K562 (cell line): ENCODE measurements around the gene EOGT. TPM values are rescaled to one million over a fixed set of nuclear protein-coding genes. Genes with fewer than 3 reads are reported as not detected.

Source experiments
- ATAC-seq: fragments of 200-7000 bp; cut with Tn5 transposase; 3 replicates; pipeline ENCODE4 v1.9.1; 2020; ENCODE audit warnings: moderate library complexity
- BruUV-seq: library from RNA; stranded (reverse); fragments of 400-500 nt; replicated peaks from 2 replicates; lab custom pipeline; 2021; lab: Mats Ljungman, UMichigan
- CTCF ChIA-PET: fragments of 300-600 bp; formaldehyde crosslinking; extraction: SDS; loops from one replicate; lab custom pipeline; 2021; ENCODE audit warnings: low intra/inter-chr PET ratio; lab: Yijun Ruan, JAX
- POLR2A ChIA-PET: fragments of 300-600, 350-650 bp; sonication (Branson Sonifier 250); formaldehyde crosslinking; extraction: SDS; loops from one replicate; lab custom pipeline; 2021; ENCODE audit warnings: antibody characterized with exemption, inconsistent platforms; lab: Yijun Ruan, JAX
- DNase-seq, 4 experiments: peaks; one replicate each; pipeline versions ENCODE4 v3.0.0 to v3.0.0-alpha.2; 2011 to 2018; ENCODE audit warnings: low spot score in 3 of 4, mixed read lengths in 3 of 4; ENCODE audit errors: extremely low read depth in 1 of 4
- FAIRE-seq: peaks from 2 replicates; lab custom pipeline; 2011; peaks lifted over from hg19 to GRCh38; lab: Jason Lieb, UNC
- H2AFZ ChIP-seq: 2 replicates; pipeline ENCODE4 v1.6.0; 2011; ENCODE audit warnings: low read depth, low read length, control low read depth, inconsistent platforms
- H3K27ac ChIP-seq: fragments of 200-600 bp; 3 replicates; pipeline ENCODE4 v1.8.0; 2011; ENCODE audit warnings: low read depth, mild to moderate bottlenecking, control low read depth, inconsistent platforms, low read length, moderate library complexity, mixed read lengths; ENCODE audit errors: extremely low read depth
- H3K27me3 ChIP-seq, 2 experiments: fragments of 300-600 bp in 1 of 2; 2 replicates in 1 of 2; 3 replicates in 1 of 2; pipeline versions ENCODE4 v1.6.0 to v1.8.0; 2011; ENCODE audit warnings: inconsistent platforms in 2 of 2, low read length in 2 of 2, mild to moderate bottlenecking in 1 of 2, mixed read lengths in 1 of 2, moderate library complexity in 1 of 2; ENCODE audit not compliant: control insufficient read depth in 2 of 2, insufficient read depth in 2 of 2
- H3K36me3 ChIP-seq: fragments of 300-600 bp; 3 replicates; pipeline ENCODE4 v1.8.0; 2011; ENCODE audit warnings: mild to moderate bottlenecking, low read length, inconsistent platforms; ENCODE audit not compliant: control insufficient read depth, insufficient read depth
- H3K4me1 ChIP-seq, 2 experiments: fragments of 200-600 bp in 1 of 2; replicated peaks in 1 of 2; 2 replicates in 1 of 2; 3 replicates in 1 of 2; pipeline versions ENCODE4 v1.5.1 to v1.8.0; 2011; ENCODE audit warnings: inconsistent platforms in 2 of 2, low read length in 2 of 2, mild to moderate bottlenecking in 1 of 2, mixed read lengths in 1 of 2, moderate library complexity in 1 of 2; ENCODE audit not compliant: control insufficient read depth in 2 of 2, insufficient read depth in 2 of 2
- H3K4me2 ChIP-seq: 2 replicates; pipeline ENCODE4 v1.6.1; 2011; ENCODE audit warnings: low read length, control low read depth, inconsistent platforms, mixed read lengths; ENCODE audit not compliant: insufficient read depth
- H3K4me3 ChIP-seq: fragments of 200-600 bp; sonication (generic), shearing (Covaris generic); 2 replicates; pipeline ENCODE4 v1.5.1; 2016; ENCODE audit warnings: control low read depth, inconsistent platforms
- H3K79me2 ChIP-seq: fragments of 200-600 bp; 3 replicates; pipeline ENCODE4 v1.8.0; 2011; ENCODE audit warnings: low read length, inconsistent platforms; ENCODE audit not compliant: control insufficient read depth, insufficient read depth
- H3K9ac ChIP-seq, 2 experiments: 2 replicates each; pipeline versions ENCODE4 v1.6.0 to v1.6.1; 2011; ENCODE audit warnings: low read depth in 2 of 2, low read length in 2 of 2, control low read depth in 1 of 2, inconsistent platforms in 1 of 2, mild to moderate bottlenecking in 1 of 2, mixed read lengths in 1 of 2; ENCODE audit not compliant: insufficient read depth in 1 of 2
- H3K9me1 ChIP-seq: one replicate; pipeline ENCODE4 v1.6.0; 2011; ENCODE audit warnings: inconsistent platforms, mild to moderate bottlenecking, low read length, moderate library complexity; ENCODE audit not compliant: control insufficient read depth, insufficient read depth
- H3K9me3 ChIP-seq: replicated peaks from 2 replicates; pipeline ENCODE4 v1.5.1; 2011; ENCODE audit warnings: low read depth, low read length, inconsistent platforms; ENCODE audit not compliant: control insufficient read depth, insufficient read depth
- H4K20me1 ChIP-seq: replicated peaks from 2 replicates; pipeline ENCODE4 v1.6.1; 2011; ENCODE audit warnings: low read length, inconsistent platforms, mixed read lengths; ENCODE audit not compliant: control insufficient read depth, insufficient read depth
- ETS1 ChIP-seq: conservative IDR thresholded peaks from 2 replicates; pipeline ENCODE4 v1.6.1; 2011; ENCODE audit warnings: low read depth, mild to moderate bottlenecking, low read length; ENCODE audit not compliant: control insufficient read depth
- GATA2 ChIP-seq: sonication (generic); formaldehyde crosslinking; IDR thresholded peaks from 2 replicates; pipeline ENCODE4 v1.4.0; 2020; ENCODE audit warnings: mild to moderate bottlenecking, missing genetic modification reagents
- GATAD2B ChIP-seq: fragments of 450-650 bp; IDR thresholded peaks from 2 replicates; pipeline ENCODE4 v1.6.1; 2017; ENCODE audit warnings: mild to moderate bottlenecking, borderline replicate concordance
- HIVEP1 ChIP-seq: fragments of 250-450 bp; sonication (Bioruptor Pico); IDR thresholded peaks from 2 replicates; pipeline ENCODE4 v1.4.0; 2020; ENCODE audit warnings: mild to moderate bottlenecking
- JUN ChIP-seq, 2 experiments: sonication (generic) in 1 of 2; formaldehyde crosslinking in 1 of 2; IDR thresholded peaks; 2 replicates each; pipeline versions ENCODE4 v1.6.1 to v1.8.0; 2012 to 2022; ENCODE audit warnings: borderline replicate concordance in 2 of 2, mild to moderate bottlenecking in 2 of 2, improper control_type of control experiment in 1 of 2, low read depth in 1 of 2, low read length in 1 of 2, missing genetic modification reagents in 1 of 2
- NFYB ChIP-seq: IDR thresholded peaks from 2 replicates; pipeline ENCODE4 v1.6.1; 2011; ENCODE audit warnings: mild to moderate bottlenecking, moderate library complexity; ENCODE audit not compliant: insufficient read length; ENCODE audit errors: extremely low read depth
- RCOR1 ChIP-seq, 2 experiments: IDR thresholded peaks; 2 replicates each; pipeline ENCODE4 v1.6.1; 2012; ENCODE audit warnings: low read depth in 2 of 2, low read length in 2 of 2, borderline replicate concordance in 1 of 2, improper control_type of control experiment in 1 of 2
- SUPT5H ChIP-seq: fragments of 450-650 bp; IDR thresholded peaks from 2 replicates; pipeline ENCODE4 v1.6.1; 2016
- ZEB2 ChIP-seq: fragments of 450-650 bp; IDR thresholded peaks from 2 replicates; pipeline ENCODE4 v1.6.1; 2016
- ZNF217 ChIP-seq: sonication (generic); formaldehyde crosslinking; IDR thresholded peaks from 2 replicates; pipeline ENCODE4 v1.8.0; 2022; ENCODE audit warnings: mild to moderate bottlenecking, missing genetic modification reagents
- ZNF280B ChIP-seq: fragments of 250-450 bp; sonication (Bioruptor Pico); IDR thresholded peaks from 2 replicates; pipeline ENCODE4 v1.5.1; 2021; ENCODE audit warnings: mild to moderate bottlenecking
- ZNF668 ChIP-seq: fragments of 250-450 bp; sonication (Bioruptor Pico); IDR thresholded peaks from 2 replicates; pipeline ENCODE4 v1.8.0; 2022; ENCODE audit warnings: mild to moderate bottlenecking, inconsistent platforms
- WGBS: fragments of 100-300 bp; shearing (Covaris generic); methylation state at CpG from one replicate; pipeline ENCODE4 v1.1.6; 2016; ENCODE audit warnings: low coverage, mixed read lengths; ENCODE audit not compliant: insufficient coverage; ENCODE audit errors: missing lambda C conversion rate; 5-methylcytosine and 5-hydroxymethylcytosine counted together
- in situ Hi-C: fragments of 300-500 bp; cut with MboI; formaldehyde crosslinking; loops from 4 replicates; pipeline ENCODE4 v1.15.0; 2018; ENCODE audit warnings: inconsistent platforms, mixed read lengths
- intact Hi-C: fragments of 100-400 bp; cut with micrococcal nuclease; formaldehyde crosslinking; loops from 2 replicates; pipeline ENCODE4 v1.14.2; 2022
- polyA plus RNA-seq, 8 experiments: library from polyadenylated mRNA; depleted of rRNA in 4 of 8; stranded (reverse) in 5 of 8; unstranded in 3 of 8; fragments of >200 nt; fragmentation: Nextera tagmentation in 2 of 8; fragmentation: Illumina TruSeq in 1 of 8; extraction: Ambion mirVana in 2 of 8; extraction: Trizol in 1 of 8; gene quantifications; 2 replicates each; pipeline versions ENCODE4 v1.2.1 to v1.2.3, GENCODE V29; 2011 to 2014; ENCODE audit warnings: inconsistent platforms in 1 of 8, missing spikeins in 1 of 8
- total RNA-seq, 7 experiments: library from RNA; depleted of rRNA in 6 of 7; stranded (reverse); fragments of >200 nt in 6 of 7; fragmentation: Illumina TruSeq in 2 of 7; extraction: Trizol in 2 of 7; gene quantifications; 2 replicates each; pipeline versions ENCODE4 v1.2.1 to v1.2.3, GENCODE V29; 2011 to 2021; ENCODE audit warnings: low replicate concordance in 1 of 7

EOGT gene
- total and polyA plus RNA-seq, 9 of the 15 experiments (the other 6 are each of a cell fraction or from before 2014, with no cell fraction given), result 3.6 to 17.9 (median 7.4) TPM

GRCh38 chr3:69004138-69004537, 9.3 kb downstream of the EOGT start (continued):
- TF ChIP-seq HIVEP1 (CRISPR knock-in tag), result no peak

GRCh38 chr3:68999605-69000004, 13.9 kb downstream of the EOGT start:
- Histone ChIP-seq H3K27me3 (no peaks in the 10 kb centered on the region), H3K9me3 (no peaks in the 10 kb centered on the region), H3K4me2 (no peak overlapping the region), H3K4me3 (no peak overlapping the region), H3K79me2 (no peaks in the 10 kb centered on the region), H3K9ac (no peak overlapping the region), H3K36me3 (peaks cover 39% of the 10 kb centered on the region; the same call in 1 of the 3 replicates), H3K4me1 (peaks cover 3 to 4% of the 10 kb centered on the region in 2 experiments; a peak in 2 of 5 replicates), H2AFZ (no peak overlapping the region), H3K27ac (no peak overlapping the region), H4K20me1 (no peaks in the 10 kb centered on the region), H3K9me1 (no peaks in the 10 kb centered on the region)
- TF ChIP-seq ZNF280B (CRISPR knock-in tag) (no peak), ZNF217 (CRISPR knock-in tag) (no peak), ETS1 (no peak), GATAD2B (no peak), NFYB (no peak), GATA2 (CRISPR knock-in tag) (no peak), JUN (IDR thresholded peaks at IDR 0.05; ENCODE audit: borderline replicate concordance, low read depth, low read length) (no peak), JUN (CRISPR knock-in tag; IDR thresholded peaks at IDR 0.05; ENCODE audit: borderline replicate concordance) (no peak), RCOR1 (IDR thresholded peaks at IDR 0.05; ENCODE audit: borderline replicate concordance in 1 of 2, low read depth in 2 of 2, low read length in 2 of 2) (no peak), ZEB2 (no peak), SUPT5H (no peak), ZNF668 (CRISPR knock-in tag) (no peak)
- ATAC-seq, result no peak
- no peak for FAIRE-seq
- in situ Hi-C loops (no loop called here), intact Hi-C loops (no loop called here)
- CTCF ChIA-PET, result no interaction called here
- no TSS peak for BruUV-seq
- DNase-seq, result no peak
- POLR2A ChIA-PET, result interaction anchor here (0.7 to 1.3 kb wide), 2 partner anchors 11 to 13 kb away, joined by 3 to 4 read pairs; no protein-coding TSS in a partner anchor
- 100% methylated on average over 1 of the region's 1 CpG for WGBS
